ENCODE results near the gene RRP8.

- TF ChIP-seq CTCF (IDR thresholded peaks at IDR 0.05) (no peak), POLR2A (IDR thresholded peaks at IDR 0.05) (no peak)
Measured at GRCh38 chr11:6646918-6647679, 43.7 kb upstream of the RRP8 start.
